Esophagus muscularis mucosa (tissue), 4 donors: ENCODE results near the gene PRR11.

ENCODE experiments used
- CTCF ChIP-seq, 3 experiments: fragments of 200-600 bp in 2 of 3; fragments of 450-650 bp in 1 of 3; sonication (generic) in 2 of 3; IDR thresholded peaks; one replicate each; pipeline ENCODE4 v1.5.1; 2017 to 2019; ENCODE audit warnings: antibody characterized with exemption in 3 of 3, mild to moderate bottlenecking in 2 of 3, moderate library complexity in 1 of 3
- EP300 ChIP-seq: sonication (generic); formaldehyde crosslinking; IDR thresholded peaks from one replicate; pipeline ENCODE4 v1.6.1; 2017; ENCODE audit warnings: antibody characterized with exemption
- POLR2A ChIP-seq: fragments of 450-650 bp; IDR thresholded peaks from one replicate; pipeline ENCODE4 v1.6.1; 2017; ENCODE audit warnings: antibody characterized with exemption, moderate library complexity, mild to moderate bottlenecking, low read depth
- POLR2AphosphoS5 ChIP-seq, 2 donors: sonication (generic); formaldehyde crosslinking; IDR thresholded peaks; one replicate each; pipeline ENCODE4 v1.6.1; 2017; ENCODE audit warnings: antibody characterized with exemption in 2 of 2

DNA sequence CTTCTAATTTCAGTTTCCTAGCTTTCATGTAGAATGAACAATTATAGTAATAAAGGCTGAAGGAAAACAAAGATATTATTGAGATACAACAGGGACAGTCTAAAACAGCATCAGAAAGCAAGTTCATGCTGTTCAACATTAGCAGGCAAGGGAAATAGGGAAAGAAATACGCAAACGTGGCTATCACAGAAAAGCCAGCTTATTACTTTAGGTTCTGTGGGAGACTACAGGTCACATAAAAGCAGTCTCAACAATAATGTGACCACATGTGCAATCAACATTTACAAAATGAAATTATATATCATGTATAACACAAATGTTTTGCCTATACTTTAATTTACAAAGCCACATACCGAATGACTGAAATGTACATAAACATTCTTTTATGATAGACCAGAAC, 44.0 kb upstream of the PRR11 start:
- TF ChIP-seq CTCF (IDR thresholded peaks at IDR 0.05), result no peak
- TF ChIP-seq POLR2A, result no peak
- TF ChIP-seq EP300, result no peak
- no peak for TF ChIP-seq POLR2AphosphoS5 (IDR thresholded peaks at IDR 0.05)
